Stimulated activated CD8-positive, alpha-beta memory T cell treated with anti-CD3 and anti-CD28 coated beads, Interleukin-7, amount 100 ng/mL, for 48 hours (primary cell): ENCODE data around the gene SH3BP4.

Experiments used
- DNase-seq, 2 donors: peaks; one replicate each; pipeline ENCODE4 v3.0.0-alpha.2; 2020; ENCODE audit warnings: low read depth in 1 of 2; ENCODE audit errors: extremely low read depth in 1 of 2

The SH3BP4 gene

DNA sequence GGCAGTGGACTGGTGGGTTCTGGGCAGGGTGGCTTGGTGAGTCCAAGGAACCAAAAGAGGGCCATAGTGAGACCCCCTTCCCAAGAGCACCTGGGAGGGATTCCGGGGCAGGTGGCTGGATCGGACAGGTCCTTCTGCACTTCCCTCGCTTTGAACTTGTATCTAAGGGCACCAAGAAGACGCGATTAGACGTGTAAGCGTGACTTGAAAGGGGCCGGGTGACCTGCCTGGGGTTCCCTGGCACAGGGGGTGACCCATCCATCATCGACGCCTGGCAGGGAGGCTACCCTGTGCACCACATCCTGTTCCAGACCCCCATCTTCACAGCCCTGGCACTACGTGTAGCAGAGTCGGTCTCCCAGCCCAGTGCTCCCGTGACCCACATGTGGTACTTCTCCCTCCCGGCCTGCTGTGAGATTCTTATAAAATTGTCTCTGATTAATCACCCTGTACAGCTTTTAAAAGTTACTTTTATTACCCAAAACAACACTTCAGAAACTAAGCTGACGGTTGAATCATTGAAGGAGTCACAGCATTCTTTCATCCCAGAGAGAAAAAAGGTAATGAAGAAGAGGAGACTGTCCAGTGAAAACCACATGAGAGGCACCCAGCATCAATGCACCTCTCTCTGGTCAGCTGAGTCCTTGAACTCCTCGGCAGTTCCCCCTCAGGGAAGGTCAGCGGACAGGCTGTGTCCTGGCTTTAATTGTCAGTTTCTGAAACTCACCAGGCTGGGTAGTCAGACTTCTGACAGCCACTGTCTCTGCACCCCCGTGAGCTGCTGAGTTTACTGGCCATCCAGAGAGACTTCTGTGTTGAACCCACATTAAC is 13.0 kb downstream of the SH3BP4 start:
- no peak for DNase-seq

DNA sequence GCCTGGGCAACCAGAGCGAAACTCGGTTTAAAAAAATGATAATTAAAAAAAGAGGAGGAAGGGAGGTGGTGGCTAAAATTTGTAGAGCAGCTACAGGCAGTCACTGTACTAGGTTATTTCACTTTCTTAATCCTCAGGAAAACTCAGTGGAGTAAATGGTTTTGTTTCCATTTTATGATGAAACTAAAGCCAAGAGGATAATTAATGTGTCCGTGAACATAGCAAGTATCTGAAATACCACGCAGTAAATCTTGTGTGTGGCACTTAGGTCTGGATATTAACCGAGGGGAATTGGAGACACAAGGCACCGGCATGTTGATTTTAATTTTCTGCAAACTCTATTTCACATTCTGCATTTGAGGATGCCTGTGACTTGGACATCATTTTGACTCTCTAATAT is 14.5 kb downstream of the SH3BP4 start:
- DNase-seq = no peak

DNA sequence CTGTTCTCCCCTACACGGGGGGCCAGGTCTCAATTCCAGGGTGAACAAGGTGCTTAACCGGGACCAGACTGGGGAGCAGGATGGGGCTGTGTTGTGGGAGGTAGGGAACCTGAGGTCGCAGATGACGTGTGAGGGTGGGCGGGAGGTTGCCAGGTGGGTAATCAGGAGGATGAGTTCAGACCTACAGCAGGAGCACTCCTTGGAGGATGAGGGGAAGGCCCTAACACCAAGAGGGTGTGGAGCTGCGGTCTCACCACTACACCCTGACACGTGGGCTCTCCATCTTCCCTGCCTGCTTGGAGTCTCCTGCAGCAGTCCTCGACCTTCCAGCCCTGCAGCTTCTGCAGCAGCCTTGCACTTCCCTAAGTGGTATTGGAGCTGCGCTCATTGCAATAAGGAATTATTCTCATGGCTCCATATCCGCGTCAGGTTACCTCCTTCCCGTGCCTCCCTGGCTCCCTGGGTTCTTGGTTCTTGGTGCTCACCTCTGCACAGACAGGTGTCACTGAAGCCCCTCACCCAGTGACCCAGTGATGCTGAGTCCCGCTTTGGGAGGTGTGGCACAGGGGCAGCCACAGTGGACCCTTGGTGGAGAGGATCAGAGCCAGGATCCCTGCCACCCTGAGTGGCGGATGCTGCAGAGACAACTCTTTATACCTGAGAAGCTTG is 15.5 kb downstream of the SH3BP4 start:
- no peak for DNase-seq

DNA sequence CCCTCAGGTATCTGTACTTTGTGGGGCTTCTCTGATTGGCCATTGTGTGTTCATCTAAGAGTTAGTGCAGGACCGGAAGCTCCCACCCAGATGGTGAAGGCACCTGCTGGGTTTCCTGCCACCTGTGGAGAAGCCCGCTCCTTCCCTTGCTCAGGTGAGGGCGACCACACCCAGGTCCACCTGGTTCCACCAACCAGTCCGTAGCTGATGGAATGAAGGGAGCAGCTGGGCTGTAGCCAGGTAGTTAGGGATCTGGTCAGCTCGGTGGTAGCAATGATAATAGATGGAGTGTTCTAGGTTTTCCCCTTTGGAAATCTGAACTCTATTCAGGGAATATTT is 16.0 kb downstream of the SH3BP4 start:
- no peak for DNase-seq

DNA sequence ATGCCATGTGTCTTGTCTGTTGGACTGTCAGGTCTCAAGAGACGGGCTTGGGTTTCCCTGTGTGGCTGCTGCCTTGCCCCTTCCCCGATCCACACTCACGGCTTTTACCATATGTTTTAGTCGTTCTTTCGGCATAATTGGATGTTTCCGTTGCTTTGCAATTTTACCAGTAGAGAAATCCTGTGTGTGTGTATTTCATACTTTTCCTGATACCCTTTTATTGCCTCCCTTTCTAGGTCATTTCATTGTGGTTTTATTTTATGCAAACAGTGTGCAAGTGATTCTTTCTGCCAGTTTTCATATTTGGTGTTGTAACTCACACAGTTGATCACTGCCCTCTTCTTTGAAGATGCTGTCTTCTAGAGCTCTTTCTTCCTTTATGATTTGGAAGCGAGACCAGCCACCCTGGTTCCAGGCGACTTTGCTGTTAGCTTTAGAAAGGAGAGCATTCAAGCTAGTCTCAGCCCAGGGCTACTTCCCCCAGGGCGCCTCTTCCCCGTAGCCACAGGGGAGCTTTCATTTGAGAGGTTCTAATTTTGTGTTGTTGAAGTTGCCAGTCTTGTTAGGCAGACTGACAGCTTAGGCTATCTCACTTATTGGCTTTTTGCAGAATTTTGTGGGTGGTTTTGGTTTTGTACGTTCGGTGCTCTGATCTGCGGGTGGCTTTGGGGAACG is 17.0 kb downstream of the SH3BP4 start:
- no peak for DNase-seq

DNA sequence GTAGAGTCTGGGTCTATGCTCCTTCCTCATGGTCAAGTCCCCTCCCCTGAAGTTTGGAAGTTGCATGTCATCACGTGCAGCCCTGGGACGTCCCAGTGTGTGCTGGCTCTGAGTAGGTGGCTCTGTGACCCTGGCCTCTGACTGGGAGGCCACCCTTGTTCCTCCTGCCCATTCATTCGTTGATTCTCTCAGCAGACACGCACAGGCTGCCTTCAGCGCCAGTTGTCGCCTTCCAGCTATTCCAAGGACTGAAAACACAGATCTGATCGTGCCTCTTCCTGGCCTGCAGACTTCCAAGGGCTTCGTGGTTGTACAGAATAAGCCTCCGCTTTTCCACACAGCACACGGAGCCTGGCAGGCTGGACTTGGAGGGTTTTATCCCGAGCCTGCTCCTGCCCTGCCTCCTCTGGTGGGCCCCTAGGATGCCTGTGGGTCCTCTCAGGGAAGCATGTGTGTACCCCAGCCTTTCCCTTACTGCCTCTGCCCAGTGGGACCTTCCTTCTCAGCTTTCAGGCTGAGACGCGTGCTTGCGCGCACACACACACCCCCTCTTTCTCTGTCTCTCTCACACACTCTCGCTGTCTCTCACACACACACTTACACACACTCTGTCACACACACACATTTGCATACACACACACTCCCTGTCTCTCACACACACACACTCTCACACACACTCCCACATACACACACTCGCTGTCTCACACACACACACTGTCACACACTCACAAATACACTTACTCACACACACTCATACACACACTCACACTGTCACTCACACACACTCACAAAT is 17.7 kb downstream of the SH3BP4 start:
- DNase-seq = no peak

DNA sequence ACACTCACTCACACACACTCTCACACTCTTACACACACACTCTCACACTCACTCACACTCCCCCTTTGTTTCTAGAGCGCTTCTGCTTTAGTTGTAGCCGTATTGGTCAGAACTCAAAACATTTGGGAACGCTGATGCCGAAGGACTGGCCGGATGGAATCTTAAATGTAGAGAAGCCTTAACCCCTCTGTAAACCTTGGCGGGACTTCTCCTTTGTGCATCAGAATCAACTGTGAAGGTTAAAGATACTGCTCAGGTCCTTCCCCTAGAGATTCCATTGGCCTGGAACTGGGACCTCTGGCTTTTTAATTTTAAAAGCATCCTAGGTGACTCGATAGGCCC is 18.3 kb downstream of the SH3BP4 start:
- no peak for DNase-seq

DNA sequence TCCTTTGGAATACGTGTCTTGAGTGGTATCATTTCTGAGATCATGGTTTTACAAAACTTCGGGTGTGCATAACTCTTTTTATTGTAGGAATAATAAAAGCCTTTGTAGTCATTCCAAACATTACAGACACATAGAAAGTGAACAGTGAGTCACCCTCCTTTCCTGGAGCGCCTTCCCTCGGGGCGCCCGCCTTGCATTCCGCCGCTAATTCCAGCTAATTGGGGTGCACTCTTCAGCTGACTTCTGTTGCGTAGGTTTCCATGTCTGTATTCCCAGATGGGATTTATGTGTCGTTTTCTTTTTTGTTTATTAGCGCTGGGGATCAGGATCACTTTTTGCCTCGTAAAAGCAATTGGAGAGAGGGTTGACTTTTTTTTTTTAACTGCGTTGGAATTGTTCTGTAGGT is 18.7 kb downstream of the SH3BP4 start:
- no peak for DNase-seq

DNA sequence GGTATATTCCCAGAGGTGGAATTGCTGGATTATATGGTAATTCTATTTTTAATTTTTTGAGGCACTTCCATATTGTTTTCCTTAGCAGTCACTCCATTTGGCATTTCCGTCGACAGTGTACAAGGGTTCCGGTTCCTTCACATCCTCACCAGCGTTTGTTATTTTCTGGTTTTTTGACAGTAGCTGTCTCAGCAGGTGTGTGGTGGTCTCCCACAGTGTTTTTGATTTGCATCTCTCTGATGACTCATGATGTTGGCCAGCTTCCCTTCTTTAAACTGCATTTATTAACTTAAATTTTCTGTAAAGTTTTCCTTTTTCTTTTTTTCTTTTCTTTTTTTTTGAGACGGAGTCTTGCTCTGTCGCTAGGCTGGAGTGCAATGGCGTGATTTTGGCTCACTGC is 19.7 kb downstream of the SH3BP4 start:
- no peak for DNase-seq

DNA sequence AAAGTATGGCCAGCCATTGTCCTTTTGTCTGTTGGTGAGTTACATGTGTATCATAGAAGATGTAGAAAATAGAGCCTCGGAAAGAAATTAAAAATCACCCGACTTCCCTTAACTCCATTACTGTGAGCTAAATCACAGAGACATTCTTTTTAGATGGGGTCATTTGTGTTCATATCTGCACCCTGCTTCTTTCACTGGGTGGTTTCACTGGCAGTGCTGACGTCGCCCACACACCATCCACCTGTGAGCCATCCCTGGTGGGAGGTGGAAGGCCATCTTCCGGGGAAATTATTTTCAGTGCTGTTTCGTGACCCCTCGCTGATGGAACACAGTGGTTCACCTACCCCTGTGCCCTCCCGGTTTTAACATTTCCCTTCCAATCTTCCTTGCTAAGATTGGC is 21.2 kb downstream of the SH3BP4 start:
- DNase-seq = no peak

DNA sequence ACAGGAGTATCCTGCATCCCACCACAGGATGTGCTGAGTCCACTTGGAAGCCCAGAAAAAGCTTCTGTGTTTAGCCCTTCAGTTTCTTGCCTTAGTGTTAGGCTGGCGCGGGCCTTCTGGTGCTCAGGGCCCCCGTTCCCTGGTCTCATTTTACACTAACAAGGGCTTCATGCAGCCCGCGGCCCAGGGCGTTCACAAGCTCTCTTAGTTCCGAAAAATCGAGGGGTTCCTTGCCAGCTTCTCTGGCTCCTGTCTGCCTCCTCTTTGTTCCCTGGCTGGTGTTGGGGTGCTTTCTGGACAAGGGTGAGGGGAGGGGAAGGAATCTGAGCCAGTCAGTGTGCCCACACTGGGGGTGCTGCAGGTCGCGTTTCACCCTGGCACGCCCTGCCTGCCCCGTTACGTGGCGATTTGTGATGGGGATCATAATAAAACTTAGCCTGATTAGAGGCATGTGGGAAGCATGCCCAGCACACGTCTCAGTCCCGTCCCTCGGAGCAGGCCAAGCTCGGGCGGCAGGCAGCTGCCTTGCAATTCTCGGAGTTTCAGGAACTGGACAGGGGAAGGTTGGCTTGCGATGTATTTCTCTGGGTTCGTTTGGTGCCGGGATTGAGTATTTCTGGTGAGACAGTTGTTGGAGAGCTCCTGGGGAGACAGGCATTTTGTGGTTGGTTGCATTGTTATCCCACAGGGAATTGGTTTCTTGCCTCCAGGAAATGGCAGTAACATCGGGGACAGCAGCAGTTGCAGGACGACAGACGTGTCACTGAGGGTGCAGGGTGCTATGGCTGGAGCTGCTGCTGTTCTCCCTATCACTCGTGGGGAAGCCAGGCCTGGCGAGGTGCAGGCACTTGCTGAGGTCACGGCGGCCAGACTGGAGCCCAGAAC is 22.9 kb downstream of the SH3BP4 start:
- no peak for DNase-seq

DNA sequence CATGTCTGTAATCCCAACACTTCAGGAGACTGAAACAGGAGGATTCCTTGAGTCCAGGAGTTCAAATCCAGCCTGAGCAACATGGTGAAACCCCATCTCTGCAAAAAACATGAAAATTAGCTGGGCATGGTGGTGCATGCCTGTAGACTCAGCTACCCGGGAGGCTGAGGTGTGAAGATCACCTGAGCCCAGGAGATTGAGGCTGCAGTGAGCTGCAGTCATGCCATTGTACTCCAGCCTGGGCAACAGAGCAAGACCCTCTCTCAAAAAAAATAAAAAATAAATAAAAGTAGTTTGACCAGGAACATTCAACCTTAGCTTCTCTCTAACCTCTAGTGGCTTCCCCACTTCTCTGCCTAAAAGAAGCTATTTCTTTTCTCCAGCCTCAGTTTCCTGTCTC is 23.8 kb downstream of the SH3BP4 start:
- no peak for DNase-seq

DNA sequence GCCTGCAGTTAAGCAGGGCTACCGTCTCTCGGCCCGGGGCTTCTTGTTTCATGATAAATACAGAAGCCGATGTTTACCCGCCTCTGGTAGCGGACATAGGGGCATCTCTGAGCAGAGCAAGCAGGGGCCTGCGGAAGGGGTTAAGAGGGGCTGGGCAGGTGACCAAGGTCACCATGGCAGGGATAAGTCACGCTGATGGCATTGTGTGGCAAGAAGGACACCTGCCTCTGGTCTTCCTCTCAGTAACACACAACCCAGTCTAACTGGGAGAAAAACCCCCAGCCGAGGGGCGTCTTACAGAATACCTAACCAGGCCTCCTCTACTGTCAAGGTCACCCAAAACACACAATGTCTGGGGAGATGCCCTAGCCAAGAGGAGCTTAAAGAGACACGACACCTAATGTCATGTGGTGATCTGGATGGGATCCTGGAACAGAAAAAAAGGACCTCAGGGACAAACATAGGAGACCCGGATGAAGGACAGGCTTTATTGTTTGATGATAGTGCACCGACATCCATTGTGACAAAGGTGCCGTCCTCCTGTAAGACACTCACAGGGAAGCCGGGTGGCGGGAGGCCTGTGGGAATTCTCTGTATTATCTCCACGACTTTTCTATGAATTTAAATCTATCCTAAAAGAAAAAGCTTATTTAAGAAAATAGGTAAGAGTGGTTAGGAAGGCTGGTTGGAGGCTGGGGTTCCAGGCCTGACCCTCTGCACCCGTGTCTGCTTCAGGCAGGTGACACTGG is 24.8 kb downstream of the SH3BP4 start:
- DNase-seq = no peak

DNA sequence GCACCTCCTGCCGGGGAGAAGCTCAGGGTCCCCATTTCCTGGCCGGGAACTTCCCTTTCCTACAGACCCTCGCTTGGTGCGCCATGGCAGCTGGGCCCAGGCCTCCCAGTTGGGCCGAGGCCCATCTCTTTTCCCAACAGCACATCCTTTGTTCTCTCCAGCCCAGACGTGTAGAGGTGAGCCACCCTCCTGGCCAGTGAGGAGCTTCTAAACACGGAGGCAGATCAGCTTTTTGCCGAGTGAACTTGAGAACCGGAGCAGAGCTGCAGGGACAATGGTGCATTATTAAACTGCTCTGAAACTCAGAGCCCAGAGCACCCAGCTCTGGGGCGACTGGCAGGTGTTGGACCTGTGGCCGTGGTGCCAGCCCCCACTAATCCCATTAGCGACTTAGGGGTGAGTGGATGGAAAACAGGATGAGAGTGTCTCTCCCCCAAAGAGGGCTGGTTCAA is 25.4 kb downstream of the SH3BP4 start:
- no peak for DNase-seq

DNA sequence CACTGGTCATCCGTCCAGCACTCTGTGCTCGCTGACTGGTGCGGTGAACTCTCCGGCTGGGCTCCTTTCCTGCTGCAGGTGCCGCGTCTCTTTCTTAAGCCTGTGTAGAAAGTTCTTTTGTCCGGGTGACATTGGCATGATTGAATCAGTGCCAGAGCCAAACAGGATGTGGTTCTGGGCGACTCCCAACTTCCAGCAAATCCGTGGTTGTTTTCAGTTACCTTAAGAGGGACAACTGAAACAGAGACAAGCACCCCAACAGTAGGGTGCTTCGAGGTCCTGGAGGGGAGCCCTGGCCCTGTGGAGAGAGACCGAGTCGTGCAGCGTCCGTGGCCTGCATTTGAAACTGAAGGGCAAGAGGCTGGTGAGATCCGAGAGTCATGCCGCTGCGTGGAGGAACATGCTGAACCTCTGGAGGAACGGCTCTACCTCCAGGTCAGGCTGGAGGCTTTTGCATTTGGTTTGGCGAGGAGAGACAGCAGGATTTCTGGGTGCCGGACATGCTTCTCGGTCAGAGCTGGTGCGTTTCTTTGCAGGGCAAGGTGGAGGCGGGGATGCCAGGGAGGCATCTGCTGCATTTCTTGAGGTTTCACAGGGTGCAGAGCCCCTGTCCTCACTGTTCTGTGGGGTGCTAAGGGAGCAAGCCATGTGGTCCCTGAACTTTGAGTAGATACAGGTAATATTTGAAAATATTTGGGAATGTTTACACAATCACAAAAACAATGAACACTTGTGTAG is 26.8 kb downstream of the SH3BP4 start:
- DNase-seq = no peak

DNA sequence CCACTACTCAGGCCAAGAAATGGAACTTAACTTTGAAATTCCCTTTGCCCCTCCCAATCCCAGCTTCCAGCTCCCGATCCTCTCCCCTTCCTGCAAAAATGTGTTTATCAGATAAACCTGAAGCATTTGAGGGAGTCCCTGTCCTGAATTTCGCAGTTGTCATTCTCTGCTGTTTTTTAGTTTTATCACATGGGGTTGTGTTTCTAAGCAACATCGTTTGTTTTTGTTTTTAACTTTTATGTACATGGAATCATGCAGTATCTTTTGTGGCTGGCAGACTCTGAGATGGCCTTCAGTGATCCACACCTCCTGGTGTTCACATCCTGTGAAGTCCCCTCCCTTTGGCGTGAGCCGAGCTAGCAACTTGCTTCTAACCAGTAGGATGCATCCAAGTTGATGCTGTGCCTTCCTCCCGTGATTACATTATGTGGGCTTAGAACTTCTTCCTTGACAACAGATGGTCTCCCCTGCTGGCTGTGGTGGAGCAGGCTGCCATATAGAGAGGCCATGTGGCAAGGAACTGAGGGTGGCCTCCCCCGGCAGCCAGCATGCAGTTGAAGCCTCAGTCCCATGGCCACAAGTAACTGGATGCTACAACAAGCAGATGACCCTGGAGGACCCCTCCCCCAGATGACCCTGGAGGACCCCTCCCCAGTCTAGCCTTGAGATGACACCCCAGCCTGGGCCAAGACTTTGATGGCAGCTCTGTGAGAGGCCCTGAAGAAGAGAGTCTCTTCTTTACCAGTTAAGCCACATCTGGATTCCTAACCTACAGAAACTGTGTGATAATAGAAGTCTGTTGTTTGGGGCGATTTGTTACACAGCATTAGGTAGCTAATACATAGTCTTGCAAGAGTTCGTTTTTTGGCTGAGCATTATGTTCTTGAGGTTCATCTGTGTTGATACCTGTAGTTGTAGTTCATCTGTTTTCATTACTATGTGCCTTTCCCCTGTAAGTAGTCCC is 27.7 kb downstream of the SH3BP4 start:
- no peak for DNase-seq

DNA sequence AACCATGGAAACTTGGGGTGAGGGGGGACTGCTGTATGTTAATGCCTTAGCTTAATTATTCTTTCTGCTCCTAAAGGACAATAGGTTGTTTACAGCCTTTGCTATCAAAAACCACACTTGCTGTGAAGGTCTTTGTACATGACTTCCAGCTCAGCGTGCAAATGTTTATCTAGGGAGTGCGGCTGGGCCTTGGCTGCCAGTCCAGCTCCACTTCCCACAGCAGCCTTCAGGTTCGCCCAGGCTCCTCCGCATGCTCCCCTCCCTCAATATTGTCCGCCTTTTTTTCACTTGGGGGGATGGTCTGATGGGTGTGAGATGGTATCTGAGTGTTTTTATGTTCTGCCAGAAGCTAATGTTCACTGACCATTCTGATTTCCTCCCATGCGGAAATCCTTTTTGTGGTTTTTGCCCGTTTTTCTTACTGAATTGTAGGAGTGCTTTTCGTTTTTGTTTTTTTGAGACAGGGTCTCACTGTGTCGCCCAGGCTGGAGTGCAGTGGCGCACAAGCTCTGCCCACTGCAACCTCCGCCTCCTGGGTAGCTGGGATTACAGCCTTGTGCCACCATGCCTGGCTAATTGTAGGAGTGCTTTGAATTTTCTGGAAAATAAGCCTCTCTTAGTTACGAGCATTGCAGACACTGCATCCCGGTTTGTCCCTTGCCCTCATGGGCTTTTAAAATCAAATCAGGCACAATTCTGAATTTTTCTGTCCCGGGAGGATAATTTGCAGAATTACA is 28.8 kb downstream of the SH3BP4 start:
- no peak for DNase-seq
